AG09319 (cell line): ENCODE results near the gene POLD4.

Source experiments
- DNase-seq: peaks from one replicate; pipeline ENCODE4 v3.0.0-alpha.2; 2010; ENCODE audit warnings: low read depth; ENCODE audit errors: extremely low read depth
- CTCF ChIP-seq: IDR thresholded peaks from 2 replicates; pipeline ENCODE4 v1.5.1; 2011; ENCODE audit warnings: low read depth, mild to moderate bottlenecking, inconsistent platforms, low read length, moderate library complexity

Gene POLD4

GRCh38 chr11:67397986-67398660, 44.8 kb upstream of the POLD4 start:
- TF ChIP-seq CTCF = no peak
- no peak for DNase-seq

- DNase-seq = no peak
- TF ChIP-seq CTCF = no peak
These were observed 44.2 kb upstream of the POLD4 start for GRCh38 chr11:67397536-67397935.

- DNase-seq = no peak
- TF ChIP-seq CTCF = no peak
These were observed 43.4 kb upstream of the POLD4 start for GRCh38 chr11:67396587-67397389.

- no peak for DNase-seq
- TF ChIP-seq CTCF = no peak
These were observed 42.9 kb upstream of the POLD4 start for GRCh38 chr11:67396259-67396581.

- DNase-seq = no peak
- no peak for TF ChIP-seq CTCF
These were observed 42.4 kb upstream of the POLD4 start for GRCh38 chr11:67395555-67396258.

- DNase-seq = no peak
- no peak for TF ChIP-seq CTCF
These were observed 40.6 kb upstream of the POLD4 start for GRCh38 chr11:67393990-67394389.

- DNase-seq = no peak
- TF ChIP-seq CTCF = no peak
These were observed 40.1 kb upstream of the POLD4 start for GRCh38 chr11:67393437-67393836.
